GM15510 (cell line): Measurements from ENCODE around the gene PAFAH1B2.

Source experiments
- POLR2A ChIP-seq: IDR thresholded peaks from 3 replicates; pipeline ENCODE4 v1.6.1; 2011; ENCODE audit warnings: borderline replicate concordance; ENCODE audit not compliant: insufficient read length; ENCODE audit errors: extremely low read depth

Gene PAFAH1B2

GRCh38 chr11:117117681-117118080, 26.4 kb upstream of the PAFAH1B2 start:
- no peak for TF ChIP-seq POLR2A

DNA sequence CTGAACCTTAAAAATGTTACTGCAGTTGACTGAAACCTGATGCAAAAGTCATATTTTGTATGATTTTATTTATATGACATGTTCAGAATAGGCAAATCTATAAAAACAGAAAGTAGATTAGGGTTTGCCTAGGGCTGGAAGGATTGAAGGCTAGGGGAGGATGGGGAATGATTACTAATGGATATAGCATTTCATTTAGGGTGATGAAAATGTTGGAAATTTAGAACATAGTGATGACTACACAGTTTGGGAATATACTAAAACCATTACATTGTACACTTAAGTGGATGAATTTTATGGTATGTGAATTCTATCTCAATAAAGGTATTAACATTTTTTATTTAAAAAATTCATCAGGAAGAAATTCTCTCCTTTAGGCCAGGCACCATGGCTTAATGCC, 22.9 kb upstream of the PAFAH1B2 start:
- no peak for TF ChIP-seq POLR2A

GRCh38 chr11:117122556-117122955, 21.5 kb upstream of the PAFAH1B2 start:
- TF ChIP-seq POLR2A, result no peak

DNA sequence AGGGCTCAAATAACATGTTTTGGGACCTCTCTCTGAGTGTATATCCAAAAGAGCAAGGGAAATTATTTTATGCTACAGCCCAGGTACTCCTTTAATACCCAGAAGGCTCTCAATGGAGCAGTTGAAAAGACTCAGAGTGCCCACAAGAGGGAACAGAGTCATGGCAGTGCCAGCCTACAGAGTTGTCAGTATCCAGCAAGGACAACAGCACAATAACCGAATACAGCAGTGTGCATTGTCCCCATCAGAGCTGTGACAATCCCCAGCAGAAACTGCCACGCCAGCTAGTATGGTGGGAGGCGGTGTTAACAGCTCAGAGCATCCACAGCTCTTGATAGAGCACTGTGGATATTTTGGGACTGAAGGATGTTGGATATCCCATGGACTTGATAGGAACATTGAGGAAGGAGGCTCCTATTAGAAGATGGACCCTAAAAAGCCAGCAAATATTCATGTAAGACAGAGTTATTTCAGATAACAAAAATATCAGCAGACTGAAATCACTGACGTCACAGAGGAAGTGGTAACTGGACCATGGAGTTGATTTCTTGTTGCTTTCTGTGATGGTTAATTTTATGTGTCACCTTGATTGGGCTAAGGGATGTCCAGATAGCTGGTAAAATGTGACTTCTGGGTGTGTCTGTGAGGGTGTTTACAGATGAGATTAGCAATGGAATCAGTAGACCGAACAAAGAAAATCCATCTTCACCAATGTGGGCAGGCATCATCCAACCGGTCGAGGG, 17.7 kb upstream of the PAFAH1B2 start:
- TF ChIP-seq POLR2A, result no peak

GRCh38 chr11:117127171-117127901, 16.8 kb upstream of the PAFAH1B2 start:
- TF ChIP-seq POLR2A, result no peak

DNA sequence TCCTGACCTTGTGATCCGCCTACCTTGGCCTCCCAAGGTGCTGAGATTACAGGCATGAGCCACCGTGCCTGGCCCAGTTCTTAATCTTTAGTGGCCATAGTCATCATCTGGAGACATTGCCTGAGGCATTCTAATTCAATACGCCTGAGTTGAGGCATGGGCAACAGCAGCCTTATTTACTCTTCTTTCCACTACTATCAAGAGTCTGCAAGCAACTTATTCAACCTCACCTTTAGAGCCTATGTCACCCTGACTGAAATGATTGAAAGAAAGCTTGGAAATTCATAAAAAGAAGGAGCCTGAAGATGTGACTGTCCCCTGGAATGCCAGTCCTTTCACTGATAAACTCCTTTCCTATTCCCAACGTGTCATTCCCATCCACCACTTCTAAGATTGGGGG, 15.8 kb upstream of the PAFAH1B2 start:
- no peak for TF ChIP-seq POLR2A

DNA sequence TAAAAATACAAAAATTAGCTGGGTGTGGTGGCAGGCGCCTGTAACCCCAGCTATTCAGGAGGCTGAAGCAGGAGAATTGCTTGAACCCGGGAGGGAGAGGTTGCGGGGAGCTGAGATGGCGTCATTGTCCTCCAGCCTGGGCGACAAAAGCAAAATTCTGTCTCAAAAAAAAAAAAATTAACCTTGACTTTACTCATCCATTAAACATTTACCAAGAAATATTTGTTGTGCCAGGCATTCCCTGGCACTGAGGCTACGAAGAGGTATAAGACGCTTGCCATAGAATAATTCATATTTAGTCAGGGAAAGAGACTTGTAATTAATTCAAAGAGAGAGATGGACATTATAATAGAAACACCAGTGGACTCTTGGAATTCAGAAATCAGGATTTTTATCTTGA, 13.2 kb upstream of the PAFAH1B2 start:
- TF ChIP-seq POLR2A, result no peak

DNA sequence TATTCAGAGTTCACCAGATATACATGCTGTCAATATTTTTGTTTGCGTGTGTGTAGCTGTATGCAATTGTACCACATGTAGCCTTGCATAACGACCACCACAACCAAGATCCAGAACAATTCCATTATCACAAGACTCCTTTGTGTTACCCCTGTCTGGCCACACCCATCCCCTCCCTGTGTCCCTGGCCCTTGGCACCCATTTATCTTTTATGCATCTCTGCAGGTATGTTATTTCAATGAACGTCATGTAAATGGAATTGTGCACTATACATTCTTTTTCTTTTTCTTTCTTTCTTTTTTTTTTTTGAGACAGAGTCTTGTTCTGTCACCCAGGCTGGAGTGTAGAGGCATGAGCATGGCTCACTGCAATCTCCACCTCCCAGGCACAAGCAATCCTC, 9.7 kb upstream of the PAFAH1B2 start:
- TF ChIP-seq POLR2A, result no peak

DNA sequence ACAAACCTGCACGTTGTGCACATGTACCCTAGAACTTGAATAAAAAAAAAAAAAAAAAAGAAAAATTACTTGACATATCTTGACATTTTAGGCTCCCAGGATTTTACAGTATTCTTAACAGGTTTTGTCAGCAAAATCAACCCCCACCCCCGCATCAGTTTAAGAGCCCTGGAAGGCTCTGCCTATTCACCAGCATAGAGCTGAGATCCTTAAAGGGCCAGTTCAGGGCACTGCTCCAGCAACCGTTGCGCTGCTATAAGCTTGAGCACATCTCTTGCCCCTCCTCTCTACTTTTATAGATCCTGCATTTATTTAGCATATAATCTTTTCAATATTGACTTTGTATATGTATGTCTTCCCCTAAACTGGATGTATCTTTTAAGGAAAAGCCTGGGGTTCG, 697 bp upstream of the PAFAH1B2 start:
- TF ChIP-seq POLR2A, result no peak

- TF ChIP-seq POLR2A, result no peak
These were observed 648 bp downstream of the PAFAH1B2 start for GRCh38 chr11:117144477-117145392.

DNA sequence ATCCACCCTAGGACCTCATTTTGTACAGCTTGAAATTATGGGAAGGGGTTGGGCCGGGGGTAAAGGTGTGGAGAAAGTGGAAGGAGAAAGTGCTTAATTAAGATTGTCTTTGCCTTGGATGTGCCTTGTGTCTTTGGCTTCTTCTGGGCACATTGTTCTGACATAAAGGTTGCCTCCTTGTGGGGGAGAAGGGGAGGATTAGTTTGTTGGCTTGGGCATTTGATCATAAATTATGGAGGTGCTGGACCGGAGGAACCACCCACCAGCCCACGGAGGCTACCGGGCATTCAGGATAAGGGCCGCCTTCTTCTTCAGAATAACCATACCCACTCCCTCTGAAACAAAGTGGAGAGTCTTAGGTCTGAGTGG, 1.3 kb downstream of the PAFAH1B2 start:
- no peak for TF ChIP-seq POLR2A

DNA sequence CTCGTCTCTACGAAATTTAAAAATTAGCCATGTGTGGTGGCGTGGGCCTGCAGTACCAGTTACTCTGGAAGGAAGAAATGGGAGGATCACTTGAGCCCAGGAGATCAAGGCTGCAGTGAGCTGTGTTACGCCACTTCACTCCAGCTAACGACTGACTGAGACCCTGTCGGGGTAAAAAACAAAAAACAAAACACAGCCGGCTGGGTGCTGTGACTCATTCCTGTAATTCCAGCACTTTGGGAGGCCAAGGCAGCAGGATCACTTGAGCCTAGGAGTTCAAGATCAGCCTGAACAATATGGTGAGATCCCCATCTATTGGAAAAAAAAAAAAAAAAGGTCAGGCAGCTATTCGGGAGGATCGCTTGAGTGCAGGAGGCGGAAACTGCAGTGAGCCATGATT, 2.4 kb downstream of the PAFAH1B2 start:
- TF ChIP-seq POLR2A, result no peak

DNA sequence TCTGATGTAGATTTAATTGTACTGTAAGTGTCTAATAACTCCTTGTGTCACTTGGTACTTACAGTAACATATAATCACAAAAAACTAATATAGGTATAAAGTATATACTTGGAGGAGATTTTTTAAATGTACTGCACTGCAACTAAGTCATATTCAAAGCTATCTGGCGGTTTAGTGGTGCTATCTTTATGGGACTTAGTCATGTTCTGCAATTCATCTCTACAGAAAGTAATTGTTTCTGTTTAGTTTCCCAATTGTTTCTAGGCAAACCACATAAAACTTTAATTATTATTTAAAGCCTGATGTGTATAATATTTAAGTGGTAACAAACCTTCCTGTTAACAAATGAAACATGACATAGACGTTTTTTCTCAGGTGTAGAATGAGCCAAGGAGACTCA, 8.0 kb downstream of the PAFAH1B2 start:
- TF ChIP-seq POLR2A, result no peak

- no peak for TF ChIP-seq POLR2A
These were observed 10.4 kb downstream of the PAFAH1B2 start for GRCh38 chr11:117154468-117154867.

GRCh38 chr11:117157507-117157906, 13.4 kb downstream of the PAFAH1B2 start:
- TF ChIP-seq POLR2A, result no peak

DNA sequence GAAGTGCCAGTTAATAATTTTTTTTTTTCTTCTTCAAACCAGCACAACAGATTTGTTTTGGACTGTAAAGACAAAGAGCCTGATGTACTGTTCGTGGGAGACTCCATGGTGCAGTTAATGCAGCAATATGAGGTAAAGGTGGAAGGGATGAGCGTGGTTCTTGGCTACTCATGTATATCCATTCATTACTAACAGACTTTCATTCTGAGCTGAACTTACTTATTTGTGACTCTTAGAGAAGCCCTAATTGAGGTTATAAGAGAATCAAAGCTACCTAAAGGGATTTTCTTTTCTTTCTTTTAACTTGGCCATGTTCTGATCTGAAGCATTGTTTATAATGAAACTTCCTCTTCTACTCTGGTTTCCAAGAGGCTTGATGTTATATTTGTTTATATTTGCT, 15.8 kb downstream of the PAFAH1B2 start:
- TF ChIP-seq POLR2A, result no peak

DNA sequence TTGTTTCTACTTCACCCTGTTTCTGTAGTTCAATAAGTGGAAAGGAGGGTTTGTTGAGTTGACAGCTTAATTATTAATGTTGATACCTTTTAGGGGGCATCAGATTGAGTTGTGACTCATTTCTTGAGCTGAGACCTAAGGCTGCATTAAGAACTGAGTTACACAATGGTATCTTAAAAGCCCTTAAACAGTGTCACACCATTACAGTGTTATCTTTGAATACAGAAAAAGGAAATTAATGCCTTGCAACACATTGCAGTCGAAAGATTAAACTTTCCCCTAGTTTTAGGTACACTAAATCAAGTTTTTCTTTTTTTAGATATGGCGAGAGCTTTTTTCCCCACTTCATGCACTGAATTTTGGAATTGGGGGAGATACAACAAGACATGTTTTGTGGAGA, 16.7 kb downstream of the PAFAH1B2 start:
- no peak for TF ChIP-seq POLR2A
